Measurements from ENCODE around the gene ZNF367.

- TF ChIP-seq, protein P1, sequence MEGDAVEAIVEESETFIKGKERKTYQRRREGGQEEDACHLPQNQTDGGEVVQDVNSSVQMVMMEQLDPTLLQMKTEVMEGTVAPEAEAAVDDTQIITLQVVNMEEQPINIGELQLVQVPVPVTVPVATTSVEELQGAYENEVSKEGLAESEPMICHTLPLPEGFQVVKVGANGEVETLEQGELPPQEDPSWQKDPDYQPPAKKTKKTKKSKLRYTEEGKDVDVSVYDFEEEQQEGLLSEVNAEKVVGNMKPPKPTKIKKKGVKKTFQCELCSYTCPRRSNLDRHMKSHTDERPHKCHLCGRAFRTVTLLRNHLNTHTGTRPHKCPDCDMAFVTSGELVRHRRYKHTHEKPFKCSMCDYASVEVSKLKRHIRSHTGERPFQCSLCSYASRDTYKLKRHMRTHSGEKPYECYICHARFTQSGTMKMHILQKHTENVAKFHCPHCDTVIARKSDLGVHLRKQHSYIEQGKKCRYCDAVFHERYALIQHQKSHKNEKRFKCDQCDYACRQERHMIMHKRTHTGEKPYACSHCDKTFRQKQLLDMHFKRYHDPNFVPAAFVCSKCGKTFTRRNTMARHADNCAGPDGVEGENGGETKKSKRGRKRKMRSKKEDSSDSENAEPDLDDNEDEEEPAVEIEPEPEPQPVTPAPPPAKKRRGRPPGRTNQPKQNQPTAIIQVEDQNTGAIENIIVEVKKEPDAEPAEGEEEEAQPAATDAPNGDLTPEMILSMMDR (IDR thresholded peaks at IDR 0.05): no peak
- TF ChIP-seq EZH2 (IDR thresholded peaks at IDR 0.05) (no peak), EZH2phosphoT487 (IDR thresholded peaks at IDR 0.05) (no peak)
These were observed 18.9 kb downstream of the ZNF367 start for GRCh38 chr9:96399325-96399633.
